A549 (cell line): ENCODE results near the gene IZUMO3. TPM values are rescaled to one million over a fixed set of nuclear protein-coding genes. Genes with fewer than 3 reads are reported as not detected.
"Not testable (repeated sequence)": the region's sequence is repeated elsewhere in the genome, so short reads cannot be mapped to it uniquely, and the experiment has no call there.

Experiments
- ATAC-seq, 2 experiments: fragments of 200-7000 bp in 1 of 2; fragments of >200 bp in 1 of 2; cut with Nextera tagmentation in 1 of 2; cut with Tn5 transposase in 1 of 2; 3 replicates each; pipeline versions ENCODE4 v1.8.0 to v1.9.1; 2018 to 2020; ENCODE audit warnings: mild to moderate bottlenecking in 1 of 2, moderate library complexity in 1 of 2
- CTCF ChIA-PET: fragments of 300-600 bp; sonication (Branson Sonifier 250); formaldehyde crosslinking; extraction: SDS; loops from one replicate; lab custom pipeline; 2021; ENCODE audit warnings: antibody characterized with exemption, inconsistent platforms; lab: Yijun Ruan, JAX
- POLR2A ChIA-PET: fragments of 350-600 bp; formaldehyde crosslinking; extraction: SDS; loops from one replicate; lab custom pipeline; 2021; ENCODE audit warnings: antibody characterized with exemption, inconsistent platforms; lab: Yijun Ruan, JAX
- DNase-seq, 2 experiments: peaks; one replicate each; pipeline versions ENCODE4 v3.0.0 to v3.0.0-alpha.2; 2011 to 2016; ENCODE audit warnings: low read depth in 1 of 2, low spot score in 1 of 2
- FAIRE-seq: peaks from 2 replicates; lab custom pipeline; 2011; peaks lifted over from hg19 to GRCh38; lab: Jason Lieb, UNC
- H3K27ac ChIP-seq, 2 experiments: fragments of >200 bp; sonication (Bioruptor Twin); formaldehyde crosslinking; 3 replicates each; pipeline ENCODE4 v1.5.1; 2016 to 2017
- H3K4me1 ChIP-seq: fragments of >200 bp; sonication (Bioruptor Twin); formaldehyde crosslinking; 3 replicates; pipeline ENCODE4 v1.6.1; 2016
- H3K4me2 ChIP-seq: fragments of >200 bp; sonication (Bioruptor Twin); formaldehyde crosslinking; 3 replicates; pipeline ENCODE4 v1.6.1; 2016
- H3K4me3 ChIP-seq: fragments of >200 bp; sonication (Bioruptor Twin); formaldehyde crosslinking; 3 replicates; pipeline ENCODE4 v1.5.1; 2016
- H3K9me3 ChIP-seq: fragments of >200 bp; sonication (Bioruptor Twin); formaldehyde crosslinking; 3 replicates; pipeline ENCODE4 v1.6.1; 2016
- E2F6 ChIP-seq: IDR thresholded peaks from 2 replicates; pipeline ENCODE4 v1.6.1; 2012; ENCODE audit warnings: low read depth, borderline replicate concordance
- ELK1 ChIP-seq: fragments of 150-350 bp; IDR thresholded peaks from 2 replicates; pipeline ENCODE4 v1.6.1; 2014; ENCODE audit warnings: low read depth, mild to moderate bottlenecking, low read length
- EP300 ChIP-seq, 2 experiments: fragments of >200 bp; sonication (Bioruptor Twin); formaldehyde crosslinking; IDR thresholded peaks; 2 replicates in 1 of 2; 3 replicates in 1 of 2; pipeline ENCODE4 v1.6.1; 2016 to 2017
- FOSL2 ChIP-seq, 2 experiments: fragments of 450-650 bp in 1 of 2; fragments of >200 bp in 1 of 2; sonication (Bioruptor Twin) in 1 of 2; formaldehyde crosslinking; IDR thresholded peaks; 2 replicates each; pipeline versions ENCODE4 v1.5.0 to v1.6.1; 2016 to 2020; ENCODE audit warnings: mild to moderate bottlenecking in 1 of 2, moderate library complexity in 1 of 2
- GATA3 ChIP-seq: IDR thresholded peaks from 2 replicates; pipeline ENCODE4 v1.6.1; 2012; ENCODE audit warnings: borderline replicate concordance
- HES2 ChIP-seq: fragments of >200 bp; sonication (Bioruptor Twin); formaldehyde crosslinking; IDR thresholded peaks from 2 replicates; pipeline ENCODE4 v1.6.1; 2016
- HOXA7 ChIP-seq: fragments of 250-450 bp; sonication (Bioruptor Pico); IDR thresholded peaks from 2 replicates; pipeline ENCODE4 v1.5.0; 2020; ENCODE audit warnings: mild to moderate bottlenecking, moderate library complexity
- MAFK ChIP-seq: fragments of 450-650 bp; IDR thresholded peaks from 2 replicates; pipeline ENCODE4 v1.6.1; 2014; ENCODE audit not compliant: partially characterized antibody
- PBX3 ChIP-seq: IDR thresholded peaks from 2 replicates; pipeline ENCODE4 v1.6.1; 2012
- PHF8 ChIP-seq: fragments of 200-600 bp; sonication (generic); IDR thresholded peaks from 2 replicates; pipeline ENCODE4 v1.6.1; 2016; ENCODE audit warnings: low read depth, mild to moderate bottlenecking, antibody characterized with exemption, moderate library complexity, borderline replicate concordance
- POLR2A ChIP-seq: IDR thresholded peaks from 2 replicates; pipeline ENCODE4 v1.6.1; 2012; ENCODE audit warnings: mild to moderate bottlenecking, low read length
- RARB ChIP-seq: fragments of 250-450 bp; sonication (Bioruptor Pico); IDR thresholded peaks from 2 replicates; pipeline ENCODE4 v1.8.0; 2021; ENCODE audit warnings: mild to moderate bottlenecking, moderate library complexity
- RFX5 ChIP-seq: fragments of 450-650 bp; IDR thresholded peaks from 2 replicates; pipeline ENCODE4 v1.7.1; 2014; ENCODE audit warnings: antibody characterized with exemption, mild to moderate bottlenecking, moderate library complexity
- TP53 ChIP-seq: fragments of 250-450 bp; sonication (Bioruptor Pico); IDR thresholded peaks from 2 replicates; pipeline ENCODE4 v1.5.0; 2021; ENCODE audit warnings: mild to moderate bottlenecking, moderate library complexity
- ZFP36 ChIP-seq: fragments of 450-650 bp; IDR thresholded peaks from 2 replicates; pipeline ENCODE4 v1.6.1; 2014; ENCODE audit warnings: borderline replicate concordance; ENCODE audit not compliant: partially characterized antibody
- ZSCAN20 ChIP-seq: fragments of 250-450 bp; sonication (Bioruptor Pico); IDR thresholded peaks from 2 replicates; pipeline ENCODE4 v1.8.0; 2022; ENCODE audit warnings: mild to moderate bottlenecking, moderate library complexity
- WGBS: methylation state at CpG from one replicate; pipeline ENCODE4 v1.1.6; 2017; ENCODE audit errors: missing lambda C conversion rate; 5-methylcytosine and 5-hydroxymethylcytosine counted together
- polyA plus RNA-seq, 4 experiments: library from polyadenylated mRNA; depleted of rRNA in 3 of 4; stranded (reverse); fragments of >200 nt; fragmentation: RNase III in 1 of 4; extraction: RNeasy Plus Mini Kit Qiagen cat#74134 plus additional on column Dnase treatment in 1 of 4; gene quantifications; 2 replicates in 3 of 4; 3 replicates in 1 of 4; pipeline ENCODE4 v1.2.3, GENCODE V29; 2011 to 2017
- TF ChIP-seq, protein P1 (sequence below): fragments of >200 bp; sonication (Bioruptor Twin); formaldehyde crosslinking; IDR thresholded peaks from 3 replicates; pipeline ENCODE4 v1.5.1; 2016

The IZUMO3 gene
- polyA plus RNA-seq, 2 of the 4 experiments (the other 2 are of a cell fraction), result not detected

GRCh38 chr9:24590432-24590831, 44.7 kb upstream of the IZUMO3 start:
- POLR2A ChIA-PET, result no interaction called here
- H3K4me1 ChIP-seq, result no peaks in the 10 kb centered on the region

GRCh38 chr9:24587883-24588282, 42.2 kb upstream of the IZUMO3 start:
- TF ChIP-seq FOSL2 (IDR thresholded peaks at IDR 0.05), result no peak
- TF ChIP-seq FOSL2 (CRISPR knock-in tag; IDR thresholded peaks at IDR 0.05), result no peak
- peak; percentile 79 for TF ChIP-seq MAFK
- 2% methylated on average over 2 of the region's 2 CpGs for WGBS
- Histone ChIP-seq H3K9me3 (peaks cover 3% of the 10 kb centered on the region; the same call in 2 of the 3 replicates), H3K27ac (no peak overlapping the region), H3K4me3 (no peak overlapping the region), H3K4me2 (no peak overlapping the region), H3K4me1 (no peaks in the 10 kb centered on the region)
- no peak for ATAC-seq
- ChIA-PET POLR2A (no interaction called here), CTCF (no interaction called here)
- no peak for FAIRE-seq
- DNase-seq, result no peak

More at GRCh38 chr9:24590432-24590831, 44.7 kb upstream of the IZUMO3 start:
- CTCF ChIA-PET, result no interaction called here
- no peak for TF ChIP-seq HES2
- no peak for TF ChIP-seq TP53 (CRISPR knock-in tag)
- TF ChIP-seq PHF8, result no peak
- TF ChIP-seq ZFP36, result no peak
- TF ChIP-seq RARB (CRISPR knock-in tag), result no peak
- TF ChIP-seq FOSL2 (IDR thresholded peaks at IDR 0.05), result no peak
- no peak for TF ChIP-seq FOSL2 (CRISPR knock-in tag; IDR thresholded peaks at IDR 0.05)
- TF ChIP-seq PBX3, result no peak
- no peak for TF ChIP-seq EP300 (IDR thresholded peaks at IDR 0.05)
- TF ChIP-seq GATA3, result no peak
- TF ChIP-seq, protein P1, sequence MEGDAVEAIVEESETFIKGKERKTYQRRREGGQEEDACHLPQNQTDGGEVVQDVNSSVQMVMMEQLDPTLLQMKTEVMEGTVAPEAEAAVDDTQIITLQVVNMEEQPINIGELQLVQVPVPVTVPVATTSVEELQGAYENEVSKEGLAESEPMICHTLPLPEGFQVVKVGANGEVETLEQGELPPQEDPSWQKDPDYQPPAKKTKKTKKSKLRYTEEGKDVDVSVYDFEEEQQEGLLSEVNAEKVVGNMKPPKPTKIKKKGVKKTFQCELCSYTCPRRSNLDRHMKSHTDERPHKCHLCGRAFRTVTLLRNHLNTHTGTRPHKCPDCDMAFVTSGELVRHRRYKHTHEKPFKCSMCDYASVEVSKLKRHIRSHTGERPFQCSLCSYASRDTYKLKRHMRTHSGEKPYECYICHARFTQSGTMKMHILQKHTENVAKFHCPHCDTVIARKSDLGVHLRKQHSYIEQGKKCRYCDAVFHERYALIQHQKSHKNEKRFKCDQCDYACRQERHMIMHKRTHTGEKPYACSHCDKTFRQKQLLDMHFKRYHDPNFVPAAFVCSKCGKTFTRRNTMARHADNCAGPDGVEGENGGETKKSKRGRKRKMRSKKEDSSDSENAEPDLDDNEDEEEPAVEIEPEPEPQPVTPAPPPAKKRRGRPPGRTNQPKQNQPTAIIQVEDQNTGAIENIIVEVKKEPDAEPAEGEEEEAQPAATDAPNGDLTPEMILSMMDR, result no peak
- no peak for TF ChIP-seq HOXA7 (CRISPR knock-in tag)
- ATAC-seq (no peak), DNase-seq (no peak), FAIRE-seq (no peak)
- Histone ChIP-seq H3K27ac (no peak overlapping the region), H3K4me3 (no peak overlapping the region), H3K9me3 (peaks cover 3% of the 10 kb centered on the region; the same call in 2 of the 3 replicates), H3K4me2 (no peak overlapping the region)
- WGBS, result 0% methylated on average over 1 of the region's 1 CpG

GRCh38 chr9:24582146-24583126, 36.7 kb upstream of the IZUMO3 start:
- 1% methylated on average over 6 of the region's 6 CpGs for WGBS
- Histone ChIP-seq H3K27ac (no peak overlapping the region), H3K4me2 (no peak overlapping the region), H3K4me1 (no peaks in the 10 kb centered on the region), H3K9me3 (peaks cover 2% of the 10 kb centered on the region; the same call in 1 of the 3 replicates), H3K4me3 (no peak overlapping the region)
- ATAC-seq (no peak), DNase-seq (no peak), FAIRE-seq (no peak)
- POLR2A ChIA-PET, result no interaction called here
- TF ChIP-seq RFX5 (no peak), E2F6 (no peak), POLR2A (no peak), ZFP36 (no peak), ZSCAN20 (CRISPR knock-in tag) (no peak), ELK1 (no peak)
- CTCF ChIA-PET, result no interaction called here

DNA sequence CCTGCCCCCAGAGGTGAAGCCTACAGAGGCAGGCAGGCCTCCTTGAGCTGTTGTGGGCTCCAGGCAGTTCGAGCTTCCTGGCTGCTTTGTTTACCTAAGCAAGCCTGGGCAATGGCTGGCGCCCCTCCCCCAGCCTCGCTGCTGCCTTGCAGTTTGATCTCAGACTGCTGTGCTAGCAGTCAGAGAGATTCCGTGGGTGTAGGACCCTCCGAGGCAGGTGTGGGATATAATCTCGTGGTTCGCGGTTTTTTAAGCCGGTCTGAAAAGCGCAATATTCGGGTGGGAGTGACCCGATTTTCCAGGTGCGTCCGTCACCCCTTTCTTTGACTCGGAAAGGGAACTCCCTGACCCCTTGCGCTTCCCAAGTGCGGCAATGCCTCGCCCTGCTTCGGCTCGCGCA, 34.3 kb upstream of the IZUMO3 start:
- 54% methylated on average over 21 of the region's 21 CpGs for WGBS
- H3K27ac ChIP-seq, FAIRE-seq: not testable (repeated sequence)

More for the DNA sequence above, 34.3 kb upstream of the IZUMO3 start:
- H3K4me1 ChIP-seq, H3K9me3 ChIP-seq, ATAC-seq, CTCF ChIA-PET, POLR2A ChIA-PET, H3K4me2 ChIP-seq, H3K4me3 ChIP-seq, DNase-seq: not testable (repeated sequence)
